ENCODE results near the gene ACTG2. TPM values are rescaled to one million over a fixed set of nuclear protein-coding genes. Genes with fewer than 3 reads are reported as not detected.
A peak's percentile ranks its signal among the peaks of the same experiment; 100 is the strongest.

ACTG2 gene
- polyA plus RNA-seq, 3 donors = not detected

DNA sequence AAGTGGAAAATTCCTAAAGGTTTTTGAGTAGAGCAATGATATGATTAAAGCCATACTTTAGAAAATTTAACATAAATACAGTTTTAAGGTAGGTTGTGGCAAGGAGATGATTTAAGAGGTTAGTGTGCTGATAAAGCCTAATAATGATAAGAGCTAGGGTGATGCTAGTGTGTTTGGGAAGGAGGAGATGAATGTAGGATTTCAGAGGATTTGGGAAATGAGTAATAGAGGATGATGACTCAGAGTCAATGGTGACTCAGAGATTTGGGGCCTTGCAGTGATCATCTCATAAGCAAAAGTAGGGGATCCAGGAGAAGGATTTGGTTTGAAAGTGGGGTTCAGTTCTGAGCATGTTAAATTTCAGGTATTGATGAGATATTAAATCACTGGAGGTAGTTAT, 40.8 kb upstream of the ACTG2 start:
- H3K36me3 ChIP-seq (replicated peaks in 1 of 2; ENCODE audit: control insufficient read depth in 1 of 2, insufficient read depth in 2 of 2, low read length in 2 of 2) = peaks cover 84 to 100% of the 10 kb centered on the region in 2 donors
- no peaks in the 10 kb centered on the region for H3K27me3 ChIP-seq (ENCODE audit: control insufficient read depth in 2 of 2, insufficient read depth in 2 of 2, low read length in 2 of 2)
- peak in 2 of 3 donors; percentile 9 to 53 for DNase-seq
- TF ChIP-seq, protein P1, sequence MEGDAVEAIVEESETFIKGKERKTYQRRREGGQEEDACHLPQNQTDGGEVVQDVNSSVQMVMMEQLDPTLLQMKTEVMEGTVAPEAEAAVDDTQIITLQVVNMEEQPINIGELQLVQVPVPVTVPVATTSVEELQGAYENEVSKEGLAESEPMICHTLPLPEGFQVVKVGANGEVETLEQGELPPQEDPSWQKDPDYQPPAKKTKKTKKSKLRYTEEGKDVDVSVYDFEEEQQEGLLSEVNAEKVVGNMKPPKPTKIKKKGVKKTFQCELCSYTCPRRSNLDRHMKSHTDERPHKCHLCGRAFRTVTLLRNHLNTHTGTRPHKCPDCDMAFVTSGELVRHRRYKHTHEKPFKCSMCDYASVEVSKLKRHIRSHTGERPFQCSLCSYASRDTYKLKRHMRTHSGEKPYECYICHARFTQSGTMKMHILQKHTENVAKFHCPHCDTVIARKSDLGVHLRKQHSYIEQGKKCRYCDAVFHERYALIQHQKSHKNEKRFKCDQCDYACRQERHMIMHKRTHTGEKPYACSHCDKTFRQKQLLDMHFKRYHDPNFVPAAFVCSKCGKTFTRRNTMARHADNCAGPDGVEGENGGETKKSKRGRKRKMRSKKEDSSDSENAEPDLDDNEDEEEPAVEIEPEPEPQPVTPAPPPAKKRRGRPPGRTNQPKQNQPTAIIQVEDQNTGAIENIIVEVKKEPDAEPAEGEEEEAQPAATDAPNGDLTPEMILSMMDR (IDR thresholded peaks at IDR 0.05) = no peak
- H3K9me3 ChIP-seq (replicated peaks in 1 of 2; ENCODE audit: control insufficient read depth in 1 of 2, insufficient read depth in 1 of 2, low read length in 2 of 2) = no peaks in the 10 kb centered on the region
- Mint-ChIP-seq H3K4me3 (no peak overlapping the region), H3K4me1 (no peaks in the 10 kb centered on the region), H3K36me3 (peaks cover 0 to 64% of the 10 kb centered on the region in 2 donors), H3K27me3 (ENCODE audit: low read depth in 3 of 3) (peaks cover 0 to 1% (median 0%) of the 10 kb centered on the region in 3 donors), H3K9me3 (no peaks in the 10 kb centered on the region), H3K27ac (no peak overlapping the region)
- H2AFZ ChIP-seq (ENCODE audit: insufficient read depth, low read depth, low read length, poor library complexity, severe bottlenecking) = no peak overlapping the region
- H3K4me3 ChIP-seq (replicated peaks in 1 of 3; ENCODE audit: low read depth in 2 of 3, low read length in 3 of 3) = no peak overlapping the region
- no peaks in the 10 kb centered on the region for H3K79me2 ChIP-seq (ENCODE audit: insufficient read depth, low read length)
- no peaks in the 10 kb centered on the region for H3K4me1 ChIP-seq (ENCODE audit: control insufficient read depth in 1 of 2, insufficient read depth in 2 of 2, low read length in 2 of 2)
- H3K9ac ChIP-seq (ENCODE audit: insufficient read depth, low read length, poor library complexity, severe bottlenecking) = no peak overlapping the region
- intact Hi-C loops (cut with micrococcal nuclease) = no loop called here
- H3K27ac ChIP-seq (ENCODE audit: low read depth in 1 of 2, low read length in 2 of 2) = no peak overlapping the region
- H3K4me2 ChIP-seq (replicated peaks; ENCODE audit: extremely low read depth, low read length, poor library complexity, severe bottlenecking) = no peak overlapping the region
- H4K20me1 ChIP-seq (ENCODE audit: insufficient read depth, low read length) = peaks cover 3% of the 10 kb centered on the region

GRCh38 chr2:73855526-73855925, 37.3 kb upstream of the ACTG2 start:
- H3K27ac ChIP-seq (ENCODE audit: low read depth in 1 of 2, low read length in 2 of 2) = no peak overlapping the region
- no peaks in the 10 kb centered on the region for H3K4me1 ChIP-seq (ENCODE audit: control insufficient read depth in 1 of 2, insufficient read depth in 2 of 2, low read length in 2 of 2)
- no peak overlapping the region for H3K4me3 ChIP-seq (replicated peaks in 1 of 3; ENCODE audit: low read depth in 2 of 3, low read length in 3 of 3)
- H3K36me3 ChIP-seq (replicated peaks in 1 of 2; ENCODE audit: control insufficient read depth in 1 of 2, insufficient read depth in 2 of 2, low read length in 2 of 2) = peaks cover 80 to 94% of the 10 kb centered on the region in 2 donors
- H3K4me1 Mint-ChIP-seq = no peaks in the 10 kb centered on the region
- no peak overlapping the region for H2AFZ ChIP-seq (ENCODE audit: insufficient read depth, low read depth, low read length, poor library complexity, severe bottlenecking)
- H3K27me3 Mint-ChIP-seq (ENCODE audit: low read depth in 3 of 3) = peaks cover 0 to 2% (median 0%) of the 10 kb centered on the region in 3 donors
- H3K36me3 Mint-ChIP-seq = peaks cover 17 to 56% of the 10 kb centered on the region in 2 donors
- H3K4me2 ChIP-seq (replicated peaks; ENCODE audit: extremely low read depth, low read length, poor library complexity, severe bottlenecking) = no peak overlapping the region
- intact Hi-C loops (cut with micrococcal nuclease) = no loop called here
- H3K4me3 Mint-ChIP-seq = no peak overlapping the region
- no peak for DNase-seq
- H3K27ac Mint-ChIP-seq = no peak overlapping the region
- TF ChIP-seq, protein P1 (IDR thresholded peaks at IDR 0.05) = no peak
- H4K20me1 ChIP-seq (ENCODE audit: insufficient read depth, low read length) = no peaks in the 10 kb centered on the region
- 100% methylated on average over 1 of the region's 2 CpGs for WGBS (ENCODE audit: insufficient coverage)
- no peaks in the 10 kb centered on the region for H3K9me3 ChIP-seq (replicated peaks in 1 of 2; ENCODE audit: control insufficient read depth in 1 of 2, insufficient read depth in 1 of 2, low read length in 2 of 2)
- no peak overlapping the region for H3K9ac ChIP-seq (ENCODE audit: insufficient read depth, low read length, poor library complexity, severe bottlenecking)
- H3K27me3 ChIP-seq (ENCODE audit: control insufficient read depth in 2 of 2, insufficient read depth in 2 of 2, low read length in 2 of 2) = no peaks in the 10 kb centered on the region
- no peaks in the 10 kb centered on the region for H3K79me2 ChIP-seq (ENCODE audit: insufficient read depth, low read length)
- H3K9me3 Mint-ChIP-seq = no peaks in the 10 kb centered on the region

Data from CD14-positive monocyte (primary cell).